GM19395 (cell line): ENCODE data around the gene HLA-C.
"Not testable (repeated sequence)": the region's sequence is repeated elsewhere in the genome, so short reads cannot be mapped to it uniquely, and the experiment has no call there.

Source experiments
- ATAC-seq: cut with Tn5 transposase; IDR thresholded peaks from one replicate; pipeline ENCODE4 v1.9.1; 2021; ENCODE audit warnings: mild to moderate bottlenecking, moderate library complexity; ENCODE audit not compliant: unreplicated experiment

The HLA-C gene

DNA sequence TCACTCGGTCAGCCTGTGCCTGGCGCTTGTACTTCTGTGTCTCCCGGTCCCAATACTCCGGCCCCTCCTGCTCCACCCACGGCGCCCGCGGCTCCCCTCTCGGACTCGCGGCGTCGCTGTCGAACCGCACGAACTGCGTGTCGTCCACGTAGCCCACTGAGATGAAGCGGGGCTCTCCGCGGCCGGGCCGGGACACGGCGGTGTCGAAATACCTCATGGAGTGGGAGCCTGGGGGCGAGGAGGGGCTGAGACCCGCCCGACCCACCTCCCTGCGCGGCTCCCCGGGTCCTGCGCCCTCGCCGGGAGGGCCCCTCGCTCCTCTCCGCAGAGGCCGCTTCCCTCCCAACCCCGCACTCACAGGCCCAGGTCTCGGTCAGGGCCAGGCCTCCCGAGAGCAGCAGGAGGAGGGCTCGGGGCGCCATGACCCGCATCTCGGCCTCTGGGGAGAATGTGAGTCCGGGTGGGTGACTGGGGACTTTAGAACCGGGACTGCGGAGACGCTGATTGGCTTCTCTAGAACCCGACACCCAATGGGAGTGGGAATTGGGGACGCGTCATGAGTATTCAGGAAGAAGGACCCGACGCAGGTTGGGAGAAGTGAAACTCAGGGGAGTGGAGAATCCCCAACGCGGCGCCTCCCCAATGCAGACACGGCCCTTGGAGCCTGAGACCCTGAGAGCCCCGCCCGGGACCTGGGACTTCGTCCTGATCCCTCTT, at the start of gene HLA-C:
Gene HLA-C (minus strand): TSS at position 452 of the 717 bp plus-strand sequence. CDS start 21 bp downstream, at position 431.
- peak; percentile 83 for ATAC-seq

DNA sequence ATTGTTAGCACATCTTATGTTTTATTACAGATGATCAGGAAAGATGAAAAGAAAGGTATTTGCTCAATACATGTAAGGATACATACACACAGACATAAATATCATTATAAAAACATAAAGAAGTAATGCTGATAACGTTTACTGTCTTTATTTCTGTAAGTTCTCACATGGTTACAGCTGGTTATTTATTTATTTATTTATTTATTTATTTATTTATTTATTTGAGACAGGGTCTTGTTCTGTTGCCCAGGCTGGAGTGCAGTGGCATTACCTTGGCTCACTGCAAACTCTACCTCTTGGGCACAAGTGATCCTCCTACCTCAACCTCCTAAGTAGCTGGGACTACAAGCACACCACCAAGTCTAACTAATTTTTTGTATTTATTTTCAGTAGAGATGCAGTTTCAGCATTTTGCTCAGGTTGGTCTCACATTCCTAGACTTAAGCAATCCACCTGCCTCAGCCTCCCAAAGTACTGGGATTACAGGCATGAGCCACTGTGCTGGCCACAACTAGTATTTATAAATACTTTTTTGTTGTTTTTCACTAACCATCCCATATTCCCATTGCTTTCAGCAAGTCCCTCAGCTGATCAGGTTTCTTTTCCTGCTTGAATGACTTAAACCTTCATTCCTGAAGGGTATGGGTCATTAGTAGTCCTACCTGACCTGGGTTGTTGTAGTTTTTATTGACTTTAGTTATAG, 49.3 kb upstream of the HLA-C start:
- ATAC-seq = no peak

DNA sequence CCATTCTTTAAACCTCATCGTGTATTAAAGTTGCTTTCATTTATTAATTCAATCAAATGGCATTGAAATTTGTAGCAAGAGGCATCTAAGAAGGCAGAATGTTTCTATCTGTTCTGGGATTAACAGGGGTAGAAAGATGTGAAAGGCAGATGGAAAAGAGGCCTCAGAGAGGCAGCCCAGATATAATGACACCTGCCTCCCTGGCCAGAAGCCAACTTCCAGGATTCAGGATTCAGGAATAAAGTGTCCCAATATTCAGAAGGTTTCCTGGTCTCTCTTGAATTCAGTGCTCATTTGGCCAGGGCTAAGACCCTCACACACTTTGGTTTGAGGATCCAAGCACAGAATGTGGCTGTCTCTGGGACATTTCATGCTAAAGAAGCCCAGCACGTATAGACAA, 45.1 kb upstream of the HLA-C start:
- ATAC-seq = no peak

- ATAC-seq = no peak
Observed at GRCh38 chr6:31309641-31310040, 37.7 kb upstream of the HLA-C start.

DNA sequence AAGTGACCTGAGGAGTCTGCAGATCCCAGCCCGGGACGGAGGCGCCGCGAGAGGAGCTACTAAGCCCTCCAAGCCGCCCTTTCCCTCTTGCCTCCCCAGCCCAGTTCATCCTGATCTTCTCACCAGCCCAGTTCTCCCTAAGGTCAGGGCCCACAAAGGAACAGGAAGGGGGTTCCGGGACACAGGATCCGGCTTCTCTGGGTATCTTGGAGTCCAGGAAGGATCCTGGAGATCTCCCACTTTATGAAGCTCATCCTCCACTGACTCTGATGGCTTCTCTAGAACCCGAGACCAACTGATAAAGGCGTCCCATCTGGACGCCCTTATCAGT, 36.9 kb upstream of the HLA-C start:
- no peak for ATAC-seq

DNA sequence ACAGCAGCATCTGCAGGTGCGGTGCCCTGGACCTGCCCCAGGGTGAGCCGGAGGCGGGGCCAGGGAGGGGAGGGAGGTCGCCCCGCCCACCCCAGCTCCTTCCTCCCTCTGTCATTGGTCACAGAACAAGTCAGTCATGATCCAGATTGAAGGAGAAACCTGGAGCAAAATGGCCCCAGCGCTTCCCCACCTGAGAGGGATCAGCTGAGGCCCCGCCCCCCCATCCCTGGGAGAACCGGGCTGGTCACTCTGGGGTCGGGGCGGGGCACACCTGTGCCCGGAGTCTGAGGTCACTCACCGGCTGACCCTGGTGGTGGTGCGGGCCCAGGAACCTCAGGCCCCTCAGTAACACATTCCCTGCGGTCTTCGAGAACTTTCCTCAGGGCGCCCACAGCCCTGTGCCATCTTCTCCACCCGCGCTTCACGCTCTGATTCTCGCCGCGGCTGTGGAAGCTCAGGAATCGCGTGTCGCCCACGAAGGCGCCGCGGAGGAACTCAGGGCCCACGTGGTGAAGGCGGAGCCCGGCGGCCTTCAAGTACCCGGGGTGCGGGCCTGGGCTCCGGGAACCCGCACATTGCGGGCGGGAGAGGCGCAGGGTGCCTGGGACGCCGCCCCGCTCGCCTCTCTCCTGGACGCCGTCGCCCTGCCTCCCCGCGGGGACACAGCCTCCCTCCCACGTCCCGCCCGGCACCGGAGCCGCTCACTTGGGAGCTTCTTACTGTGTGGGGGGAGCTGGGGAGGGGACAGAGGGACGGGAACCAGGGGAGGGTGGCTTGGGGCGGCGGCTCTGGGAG, 36.4 kb upstream of the HLA-C start:
- no peak for ATAC-seq

- no peak for ATAC-seq
Observed at GRCh38 chr6:31307669-31308049, 35.8 kb upstream of the HLA-C start.

GRCh38 chr6:31305703-31306219, 33.9 kb upstream of the HLA-C start:
- no peak for ATAC-seq

- no peak for ATAC-seq
Observed at GRCh38 chr6:31304683-31305082, 32.8 kb upstream of the HLA-C start.

DNA sequence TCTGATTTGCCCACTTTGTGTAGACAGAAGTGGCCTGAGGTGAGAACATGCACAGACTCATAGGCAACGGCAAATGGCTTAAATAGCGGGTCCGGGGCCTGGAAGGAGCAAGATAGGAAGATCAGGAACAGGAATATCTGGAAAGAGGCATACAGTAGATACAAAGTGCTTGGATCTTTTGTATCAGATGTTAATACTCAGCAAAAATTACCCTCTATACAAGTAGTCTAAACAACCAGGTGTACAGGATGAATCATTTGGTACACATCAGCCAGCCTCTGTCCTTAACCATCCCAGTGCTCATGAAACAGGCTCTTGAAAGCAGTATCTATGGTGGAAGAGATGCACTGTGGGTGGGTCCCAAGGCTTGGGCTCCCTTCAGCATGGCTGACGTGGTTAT, 28.9 kb upstream of the HLA-C start:
- ATAC-seq = no peak

GRCh38 chr6:31299947-31300346, 28.1 kb upstream of the HLA-C start:
- no peak for ATAC-seq

DNA sequence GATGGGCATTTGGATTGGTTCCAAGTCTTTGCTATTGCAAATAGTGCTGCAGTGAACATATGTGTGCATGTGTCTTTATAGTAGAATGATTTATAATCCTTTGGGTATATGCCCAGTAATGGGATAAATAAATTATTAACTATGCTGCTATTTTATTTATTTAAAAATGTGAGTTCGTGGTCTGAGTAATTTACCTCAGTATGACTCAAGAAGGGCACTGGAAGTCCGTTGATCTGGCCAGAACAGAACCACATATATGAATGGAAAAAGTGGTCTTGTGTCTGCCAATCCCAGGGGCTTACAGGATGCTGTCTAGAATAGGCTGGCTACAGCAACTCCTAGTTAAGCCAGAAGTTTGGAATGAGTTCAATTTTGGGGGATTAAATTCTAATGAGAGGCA, 27.6 kb upstream of the HLA-C start:
- ATAC-seq = no peak

DNA sequence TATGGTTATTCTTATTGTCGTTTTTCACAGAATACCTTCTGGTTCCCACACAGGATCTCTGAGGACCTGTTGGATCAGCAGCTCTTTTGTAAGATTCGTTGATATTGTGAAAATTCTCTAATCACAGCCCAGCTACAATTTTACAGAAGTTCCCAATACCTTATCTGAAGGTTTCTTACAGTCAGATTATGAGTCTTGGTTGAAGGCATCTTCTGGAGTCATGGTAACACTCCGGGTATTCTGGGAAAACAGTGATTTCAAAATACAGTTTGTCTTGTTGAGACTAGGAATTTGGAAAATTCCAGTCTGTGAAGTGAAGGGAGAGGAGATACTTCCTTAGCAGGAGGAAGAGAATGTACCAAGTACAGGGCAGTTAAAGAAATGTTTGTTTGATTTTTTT, 22.2 kb upstream of the HLA-C start:
- ATAC-seq = no peak

- no peak for ATAC-seq
Observed at GRCh38 chr6:31293343-31293742, 21.5 kb upstream of the HLA-C start.

DNA sequence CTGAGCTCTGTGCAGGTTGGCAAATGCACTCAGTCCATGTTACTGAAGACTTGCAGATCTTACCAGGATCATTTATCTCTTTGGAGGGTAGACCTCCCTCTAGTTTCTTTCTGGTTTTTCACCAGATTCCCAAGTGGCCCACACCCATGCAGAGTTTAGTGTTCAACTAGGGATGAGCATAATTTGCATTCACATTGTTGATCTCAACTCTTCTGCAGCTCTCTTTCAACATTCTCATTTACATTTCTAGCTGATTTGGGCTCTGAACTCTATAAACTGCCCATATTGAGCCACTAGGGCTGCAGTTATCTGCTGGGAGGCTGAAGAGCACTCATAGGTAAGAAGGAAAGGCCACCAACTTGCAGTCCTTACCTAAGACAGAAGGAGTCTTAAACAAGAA, 17.9 kb upstream of the HLA-C start:
- no peak for ATAC-seq

- no peak for ATAC-seq
Observed at GRCh38 chr6:31287619-31288018, 15.7 kb upstream of the HLA-C start.

GRCh38 chr6:31285982-31286381, 14.1 kb upstream of the HLA-C start:
- ATAC-seq = no peak

GRCh38 chr6:31285486-31285885, 13.6 kb upstream of the HLA-C start:
- no peak for ATAC-seq

GRCh38 chr6:31279647-31280046, 7.8 kb upstream of the HLA-C start:
- not testable (repeated sequence) for ATAC-seq

DNA sequence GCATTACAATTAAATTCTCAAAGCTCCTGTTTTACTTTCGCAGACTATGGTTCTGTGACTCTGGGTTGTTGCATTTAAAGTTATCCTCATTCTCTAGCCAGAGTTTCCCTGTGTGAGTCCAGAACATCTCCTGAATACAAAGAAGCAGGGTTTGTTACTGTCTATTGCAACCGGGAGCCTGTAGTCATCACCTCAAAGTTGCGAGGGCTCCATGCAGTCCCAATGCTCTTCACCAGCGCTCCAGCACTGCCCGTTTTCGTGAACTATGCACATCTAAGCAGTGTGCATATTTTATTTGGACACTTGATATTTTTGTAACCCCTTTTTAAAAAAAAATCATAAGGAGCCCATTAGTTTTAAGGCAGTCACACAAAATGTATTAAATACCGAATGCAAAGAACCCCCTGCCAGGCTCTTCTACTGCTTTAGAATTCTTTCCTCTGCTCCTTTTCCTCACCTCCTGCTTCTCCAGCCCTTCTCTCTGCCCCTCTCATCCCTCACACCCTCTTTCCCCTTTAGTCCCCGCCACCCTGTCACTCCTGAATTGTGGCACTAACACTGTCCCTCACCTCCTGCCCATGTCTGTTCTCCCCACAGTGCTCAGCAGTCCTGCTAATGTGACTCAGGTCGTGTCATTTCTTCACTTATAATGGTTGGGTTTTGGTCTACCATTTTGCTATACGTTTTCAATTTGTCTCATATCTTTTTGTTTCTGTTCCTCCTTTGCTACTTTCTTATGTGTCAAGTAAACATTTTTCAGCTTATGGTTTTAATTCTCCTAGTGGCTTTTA, 1.1 kb upstream of the HLA-C start:
- ATAC-seq = no peak

- no peak for ATAC-seq
Observed at GRCh38 chr6:31272436-31272835, 544 bp upstream of the HLA-C start.
